ENCODE data around the gene ANGPTL8. TPM values are rescaled to one million over a fixed set of nuclear protein-coding genes. Genes with fewer than 3 reads are reported as not detected.

Gene ANGPTL8
- total and polyA plus RNA-seq, 2 of the 4 experiments (the other 2 are of a cell fraction), result not detected

GRCh38 chr19:11269408-11269807 lies 30.0 kb downstream of the ANGPTL8 start:
- H3K27me3 ChIP-seq (ENCODE audit: control insufficient read depth, insufficient read depth, low read length), result no peaks in the 10 kb centered on the region; the same call in 1 of the 2 replicates
- ChIA-PET CTCF (no interaction called here), POLR2A (ENCODE audit: unreplicated experiment) (no interaction called here)
- H3K4me1 ChIP-seq (ENCODE audit: control insufficient read depth, insufficient read depth, low read length), result peaks cover 11% of the 10 kb centered on the region
- H3K9me3 ChIP-seq (ENCODE audit: control insufficient read depth, insufficient read depth, low read length), result no peaks in the 10 kb centered on the region
- peak overlapping the region; percentile 62; the same call in 1 of the 2 replicates for H2BK120ac ChIP-seq (ENCODE audit: low read depth, low read length)
- in situ Hi-C loops (cut with MboI; ENCODE audit: low sequenced_read_pairs), result no loop called here
- H3K23ac ChIP-seq (ENCODE audit: low read depth, low read length), result 0 out of 2 replicates have a peak overlapping the region, but pooled peaks have one; percentile 43
- no peak for TF ChIP-seq BHLHE40 (IDR thresholded peaks at IDR 0.05; ENCODE audit: low read depth, low read length)
- no peak for TF ChIP-seq RCOR1 (IDR thresholded peaks at IDR 0.05; ENCODE audit: insufficient replicate concordance, low read length)
- TF ChIP-seq MXI1 (IDR thresholded peaks at IDR 0.05; ENCODE audit: borderline replicate concordance, low read depth, low read length), result no peak
- TF ChIP-seq POLR2A (IDR thresholded peaks at IDR 0.05; ENCODE audit: low read depth, low read length), result no peak
- TF ChIP-seq RFX5 (IDR thresholded peaks at IDR 0.05; ENCODE audit: low read depth, low read length), result no peak
- TF ChIP-seq CTCF (conservative IDR thresholded peaks at IDR 0.05; ENCODE audit: low read depth, low read length), result no peak
- no peak for TF ChIP-seq SMC3 (IDR thresholded peaks at IDR 0.05; ENCODE audit: low read depth, low read length)
- TF ChIP-seq FOS (IDR thresholded peaks at IDR 0.05; ENCODE audit: low read depth, low read length), result no peak
- no peak for TF ChIP-seq RAD21 (IDR thresholded peaks at IDR 0.05; ENCODE audit: low read length)
- no peak for TF ChIP-seq USF2 (IDR thresholded peaks at IDR 0.05; ENCODE audit: low read depth, low read length)
- no peak for TF ChIP-seq CEBPB (IDR thresholded peaks at IDR 0.05; ENCODE audit: low read depth, low read length)
- no peak for TF ChIP-seq MAZ (IDR thresholded peaks at IDR 0.05; ENCODE audit: borderline replicate concordance, low read depth, low read length)
- no peak for TF ChIP-seq ELK1 (IDR thresholded peaks at IDR 0.05; ENCODE audit: borderline replicate concordance, low read depth, low read length)
- no peak for TF ChIP-seq MAFK (IDR thresholded peaks at IDR 0.05; ENCODE audit: low read depth, low read length)
- TF ChIP-seq CHD1 (IDR thresholded peaks at IDR 0.05; ENCODE audit: low read depth, low read length), result no peak
- no peak for TF ChIP-seq NFE2L2 (IDR thresholded peaks at IDR 0.05; ENCODE audit: low read depth, low read length)
- no peaks in the 10 kb centered on the region for H3K36me3 ChIP-seq (ENCODE audit: control insufficient read depth, insufficient read depth, low read length)
- H2BK15ac ChIP-seq (ENCODE audit: low read depth, low read length), result peak overlapping the region; percentile 17; the same call in 1 of the 3 replicates
- no CpG with 5 or more reads among the region's 7 CpGs for WGBS, 2 experiments (ENCODE audit: extremely low coverage in 2 of 2, insufficient read length in 1 of 2)
- DNase-seq (peak; percentile 56), ATAC-seq (ENCODE audit: low read depth) (peak; percentile 63)
- peak overlapping the region; percentile 28 for H2BK5ac ChIP-seq (ENCODE audit: low read depth, low read length, poor library complexity, severe bottlenecking)
- H3K14ac ChIP-seq (replicated peaks; ENCODE audit: low read depth, low read length), result no peak overlapping the region
- no peak overlapping the region for H2AK9ac ChIP-seq (replicated peaks; ENCODE audit: low read depth, low read length, poor library complexity)
- H3K79me1 ChIP-seq (ENCODE audit: low read depth in 1 of 2, low read length in 2 of 2), result no peaks in the 10 kb centered on the region
- intact Hi-C loops (cut with micrococcal nuclease), result no loop called here
- H2BK20ac ChIP-seq (ENCODE audit: low read depth, low read length), result 0 out of 2 replicates have a peak overlapping the region, but pooled peaks have one; percentile 17
- H4K5ac ChIP-seq (ENCODE audit: low read depth, low read length), result no peak overlapping the region
- peaks cover 8% of the 10 kb centered on the region for H3K9me1 ChIP-seq (ENCODE audit: insufficient read depth, low read length)
- H2AK5ac ChIP-seq (ENCODE audit: low read depth, low read length), result no peak overlapping the region; the same call in 1 of the 2 replicates
- no peak overlapping the region for H2AFZ ChIP-seq (replicated peaks; ENCODE audit: low read length, poor library complexity)
- H3K4ac ChIP-seq (ENCODE audit: low read depth, low read length), result peak overlapping the region; percentile 66; the same call in 1 of the 2 replicates
- H3K27ac ChIP-seq (ENCODE audit: insufficient read depth, low read length), result 0 out of 2 replicates have a peak overlapping the region, but pooled peaks have one; percentile 16
- peak overlapping the region; percentile 38; the same call in 1 of the 2 replicates for H4K91ac ChIP-seq (ENCODE audit: insufficient read depth, low read depth, low read length)
- peak overlapping the region; percentile 24; the same call in 1 of the 2 replicates for H3K4me2 ChIP-seq (ENCODE audit: low read depth, low read length)
- dilution Hi-C loops (cut with HindIII; ENCODE audit: low sequenced_read_pairs, unreplicated experiment), result no loop called here
- peak overlapping the region; percentile 12 to 65; a peak in 2 of 4 replicates for H4K8ac ChIP-seq (ENCODE audit: low read depth in 2 of 2, low read length in 2 of 2)
- no peak overlapping the region for H3K9ac ChIP-seq (ENCODE audit: low read depth, low read length)
- no TSS peak for BruUV-seq (replicated peaks)
- H3K18ac ChIP-seq (ENCODE audit: low read depth, low read length), result no peak overlapping the region; the same call in 1 of the 2 replicates
- peak overlapping the region; percentile 13; the same call in 1 of the 2 replicates for H3K56ac ChIP-seq (ENCODE audit: extremely low read depth, insufficient read depth, low read length)
- H4K20me1 ChIP-seq (ENCODE audit: insufficient read depth, low read length), result no peaks in the 10 kb centered on the region
- H3K4me3 ChIP-seq (ENCODE audit: insufficient read depth, low read depth, low read length), result no peak overlapping the region

All from IMR-90 (cell line).